Endodermal cell (in vitro differentiated cells): ENCODE data around the gene ATG16L2. TPM values are rescaled to one million over a fixed set of nuclear protein-coding genes. Genes with fewer than 3 reads are reported as not detected.

ENCODE experiments used
- DNase-seq: peaks from one replicate; pipeline ENCODE4 v3.0.0-alpha.2; 2017
- H3K27ac ChIP-seq: 2 replicates; pipeline ENCODE4 v1.5.1; 2013; ENCODE audit warnings: mild to moderate bottlenecking, low read depth, low read length, moderate library complexity
- H3K27me3 ChIP-seq: 2 replicates; pipeline ENCODE4 v1.6.1; 2013; ENCODE audit warnings: mild to moderate bottlenecking, low read length, moderate library complexity; ENCODE audit not compliant: insufficient read depth, control insufficient read depth, poor library complexity, severe bottlenecking
- H3K36me3 ChIP-seq: 2 replicates; pipeline ENCODE4 v1.7.0; 2013; ENCODE audit warnings: mild to moderate bottlenecking, low read length, moderate library complexity; ENCODE audit not compliant: control insufficient read depth, insufficient read depth
- H3K4me1 ChIP-seq: one replicate; pipeline ENCODE4 v1.7.0; 2013; ENCODE audit warnings: low read length; ENCODE audit not compliant: control insufficient read depth, insufficient read depth
- H3K4me3 ChIP-seq: 2 replicates; pipeline ENCODE4 v1.5.1; 2013; ENCODE audit warnings: mild to moderate bottlenecking, low read length, moderate library complexity
- H3K9ac ChIP-seq: 2 replicates; pipeline ENCODE4 v1.6.1; 2013; ENCODE audit warnings: mild to moderate bottlenecking, low read length, moderate library complexity; ENCODE audit not compliant: poor library complexity, severe bottlenecking; ENCODE audit errors: extremely low read depth
- H3K9me3 ChIP-seq: 2 replicates; pipeline ENCODE4 v1.6.1; 2013; ENCODE audit warnings: mild to moderate bottlenecking, low read length, moderate library complexity; ENCODE audit not compliant: control insufficient read depth
- H3K27ac Mint-ChIP-seq: 2 replicates; pipeline ENCODE4 v1.8.0; 2020; ENCODE audit warnings: mixed read lengths
- H3K27me3 Mint-ChIP-seq: 2 replicates; pipeline ENCODE4 v1.8.0; 2021; ENCODE audit warnings: mild to moderate bottlenecking, mixed read lengths; ENCODE audit not compliant: insufficient read depth
- H3K36me3 Mint-ChIP-seq: 2 replicates; pipeline ENCODE4 v1.8.0; 2020; ENCODE audit warnings: low read depth, mixed read lengths
- H3K4me1 Mint-ChIP-seq: 2 replicates; pipeline ENCODE4 v1.8.0; 2020; ENCODE audit warnings: mixed read lengths
- H3K4me3 Mint-ChIP-seq: 2 replicates; pipeline ENCODE4 v1.8.0; 2020; ENCODE audit warnings: mild to moderate bottlenecking, moderate library complexity, mixed read lengths
- H3K9me3 Mint-ChIP-seq: 2 replicates; pipeline ENCODE4 v1.8.0; 2020; ENCODE audit warnings: mild to moderate bottlenecking, mixed read lengths
- CTCF ChIP-seq: fragments of 200-600 bp; sonication (generic); conservative IDR thresholded peaks from 2 replicates; pipeline ENCODE4 v1.5.0; 2021; ENCODE audit warnings: antibody characterized with exemption, mild to moderate bottlenecking
- WGBS, 2 experiments: methylation state at CpG; one replicate each; pipeline versions ENCODE4 v1.1.5 to v1.1.7; 2013; ENCODE audit warnings: missing lambda C conversion rate in 2 of 2, mixed read lengths in 1 of 2; ENCODE audit not compliant: insufficient coverage in 1 of 2, insufficient read length in 1 of 2; 5-methylcytosine and 5-hydroxymethylcytosine counted together
- total RNA-seq, 2 donors: library from RNA; stranded (reverse); fragmentation: NEBNext Ultra II Directional in 1 of 2; extraction: Animal tissue kit (Norgen Biotek cat#: 25700) in 1 of 2; gene quantifications; 2 replicates in 1 of 2; 3 replicates in 1 of 2; pipeline ENCODE4 v1.2.1, GENCODE V29; 2021

The ATG16L2 gene
- total RNA-seq, 2 donors from 2014 or later: 32.2 to 34.2 TPM

GRCh38 chr11:72781313-72782080, 32.7 kb upstream of the ATG16L2 start:
- Mint-ChIP-seq H3K9me3 (no peaks in the 10 kb centered on the region), H3K36me3 (no peaks in the 10 kb centered on the region), H3K27ac (no peak overlapping the region), H3K4me1 (peaks cover 13% of the 10 kb centered on the region), H3K4me3 (peak overlapping the region; percentile 65), H3K27me3 (peaks cover 7% of the 10 kb centered on the region)
- Histone ChIP-seq H3K4me1 (peaks cover 4% of the 10 kb centered on the region), H3K27me3 (peaks cover 14% of the 10 kb centered on the region), H3K9me3 (no peaks in the 10 kb centered on the region), H3K4me3 (peak overlapping the region; percentile 69), H3K9ac (no peak overlapping the region), H3K27ac (no peak overlapping the region), H3K36me3 (no peaks in the 10 kb centered on the region)
- TF ChIP-seq CTCF: no peak
- DNase-seq: peak; percentile 82
- 1% methylated on average over 17 to 89 of the region's 89 CpGs for WGBS, 2 experiments

GRCh38 chr11:72782081-72782920, 31.9 kb upstream of the ATG16L2 start:
- Mint-ChIP-seq H3K27ac (no peak overlapping the region), H3K4me3 (peak overlapping the region; percentile 65)

More at GRCh38 chr11:72782081-72782920, 31.9 kb upstream of the ATG16L2 start:
- Histone ChIP-seq H3K27ac (no peak overlapping the region), H3K27me3 (peaks cover 14% of the 10 kb centered on the region), H3K4me3 (peak overlapping the region; percentile 60), H3K36me3 (no peaks in the 10 kb centered on the region), H3K9me3 (no peaks in the 10 kb centered on the region), H3K4me1 (peaks cover 4% of the 10 kb centered on the region), H3K9ac (no peak overlapping the region)
- no peak for TF ChIP-seq CTCF
- DNase-seq: peak; percentile 86
- Mint-ChIP-seq H3K9me3 (no peaks in the 10 kb centered on the region), H3K27me3 (peaks cover 7% of the 10 kb centered on the region), H3K4me1 (peaks cover 21% of the 10 kb centered on the region), H3K36me3 (no peaks in the 10 kb centered on the region)
- 33% methylated on average over 8 to 14 of the region's 14 CpGs for WGBS, 2 experiments
